K562 (cell line): ENCODE results near the gene RDH14.

Source experiments
- CTCF ChIP-seq, 3 experiments: IDR thresholded peaks in 2 of 3; conservative IDR thresholded peaks in 1 of 3; 2 replicates each; pipeline ENCODE4 v1.5.1; 2011 to 2012; ENCODE audit warnings: low read length in 3 of 3, mild to moderate bottlenecking in 3 of 3, control low read depth in 2 of 3, improper control_type of control experiment in 1 of 3, inconsistent platforms in 1 of 3, low read depth in 1 of 3, mixed read lengths in 1 of 3, moderate library complexity in 1 of 3; ENCODE audit not compliant: insufficient read depth in 2 of 3
- EGR1 ChIP-seq: fragments of 450-650 bp; conservative IDR thresholded peaks from 2 replicates; pipeline ENCODE4 v1.6.1; 2017; ENCODE audit warnings: mild to moderate bottlenecking
- EP300 ChIP-seq: IDR thresholded peaks from 2 replicates; pipeline ENCODE4 v1.6.1; 2012; ENCODE audit warnings: low read length, improper control_type of control experiment
- HDAC6 ChIP-seq: IDR thresholded peaks from 2 replicates; pipeline ENCODE4 v1.6.1; 2012; ENCODE audit warnings: low read depth, mild to moderate bottlenecking, control low read depth, inconsistent platforms, low read length, moderate library complexity
- NR2C2 ChIP-seq, 2 experiments: fragments of 200-800 bp in 1 of 2; sonication (Bioruptor generic) in 1 of 2; sonication (generic) in 1 of 2; formaldehyde crosslinking in 1 of 2; IDR thresholded peaks; 2 replicates each; pipeline versions ENCODE4 v1.6.1 to v1.8.0; 2016 to 2022; ENCODE audit warnings: mild to moderate bottlenecking in 1 of 2, missing compliant biosample characterization in 1 of 2, missing genetic modification characterization in 1 of 2, missing genetic modification reagents in 1 of 2
- PHF20 ChIP-seq: fragments of 450-650 bp; IDR thresholded peaks from 2 replicates; pipeline ENCODE4 v1.6.1; 2018; ENCODE audit not compliant: partially characterized antibody
- ZNF79 ChIP-seq: fragments of 250-450 bp; sonication (Bioruptor Pico); IDR thresholded peaks from 2 replicates; pipeline ENCODE4 v1.4.0; 2020; ENCODE audit warnings: low read depth, mild to moderate bottlenecking, moderate library complexity

DNA sequence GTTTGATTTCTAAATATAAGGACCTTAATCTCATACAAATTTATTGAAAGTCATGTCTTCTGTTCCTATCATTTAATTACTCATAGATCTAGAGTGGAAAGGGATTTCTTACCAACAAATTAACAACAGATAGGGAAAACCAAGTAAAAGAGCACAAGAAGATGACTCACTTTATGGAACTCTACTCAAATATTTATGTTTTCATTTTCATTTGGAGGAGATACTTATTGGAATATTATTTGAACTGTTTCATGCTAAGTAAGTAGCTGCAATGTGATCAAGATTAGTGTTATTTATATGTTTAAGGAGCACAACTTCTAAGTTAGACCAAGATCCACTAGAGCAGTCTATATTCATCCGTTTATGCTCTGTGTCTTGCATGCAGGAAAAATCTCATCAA, 27.6 kb upstream of the RDH14 start:
- TF ChIP-seq NR2C2 (CRISPR knock-in tag; IDR thresholded peaks at IDR 0.05) (no peak), NR2C2 (tag; IDR thresholded peaks at IDR 0.05) (no peak), ZNF79 (CRISPR knock-in tag) (no peak), HDAC6 (no peak), CTCF (IDR thresholded peaks at IDR 0.05 in 2 of 3, conservative IDR thresholded peaks at IDR 0.05 in 1 of 3; ENCODE audit: insufficient read depth in 2 of 3, low read depth in 1 of 3, low read length in 3 of 3) (no peak), EGR1 (no peak), PHF20 (no peak), EP300 (no peak)
